K562 (cell line): Measurements from ENCODE around the gene GRIN2D. TPM values are rescaled to one million over a fixed set of nuclear protein-coding genes. Genes with fewer than 3 reads are reported as not detected.
A peak's percentile ranks its signal among the peaks of the same experiment; 100 is the strongest.

Experiments used
- BCOR ChIP-seq: fragments of 450-650 bp; IDR thresholded peaks from 2 replicates; pipeline ENCODE4 v1.6.1; 2016
- FOSL1 ChIP-seq: fragments of 200-800 bp; sonication (Bioruptor generic); conservative IDR thresholded peaks from 2 replicates; pipeline ENCODE4 v1.6.1; 2016; ENCODE audit warnings: missing genetic modification characterization, missing compliant biosample characterization
- KAT7 ChIP-seq: sonication (generic); formaldehyde crosslinking; IDR thresholded peaks from 2 replicates; pipeline ENCODE4 v1.8.0; 2022; ENCODE audit warnings: missing genetic modification reagents, mild to moderate bottlenecking, borderline replicate concordance
- NCOA2 ChIP-seq, 2 experiments: fragments of 450-650 bp; IDR thresholded peaks; 2 replicates each; pipeline ENCODE4 v1.6.1; 2018; ENCODE audit warnings: mild to moderate bottlenecking in 2 of 2, moderate library complexity in 1 of 2; ENCODE audit not compliant: partially characterized antibody in 2 of 2
- NEUROD1 ChIP-seq: fragments of 150-350 bp; IDR thresholded peaks from 2 replicates; pipeline ENCODE4 v1.6.1; 2014; ENCODE audit warnings: borderline replicate concordance, low read length, low read depth; ENCODE audit not compliant: partially characterized antibody
- POLR2G ChIP-seq: fragments of 200-400 bp; formaldehyde crosslinking; IDR thresholded peaks from 2 replicates; pipeline ENCODE4 v1.6.1; 2017; ENCODE audit warnings: low read depth, mild to moderate bottlenecking, antibody characterized with exemption, low read length, moderate library complexity
- RBM17 ChIP-seq: fragments of 200-400 bp; formaldehyde crosslinking; IDR thresholded peaks from 2 replicates; pipeline ENCODE4 v1.6.1; 2017; ENCODE audit warnings: low read depth, mild to moderate bottlenecking, low read length, borderline replicate concordance
- RERE ChIP-seq: sonication (generic); formaldehyde crosslinking; IDR thresholded peaks from 2 replicates; pipeline ENCODE4 v1.8.0; 2023; ENCODE audit warnings: missing genetic modification reagents, mild to moderate bottlenecking, borderline replicate concordance
- RUNX1 ChIP-seq: sonication (generic); IDR thresholded peaks from 2 replicates; pipeline ENCODE4 v1.6.1; 2016; ENCODE audit warnings: antibody characterized with exemption, low read depth
- SP1 ChIP-seq: sonication (generic); formaldehyde crosslinking; IDR thresholded peaks from 2 replicates; pipeline ENCODE4 v1.8.1; 2022; ENCODE audit warnings: mild to moderate bottlenecking, missing genetic modification reagents
- SRF ChIP-seq, 2 experiments: fragments of 250-450, 450-650 bp in 1 of 2; sonication (Bioruptor Pico) in 1 of 2; sonication (generic) in 1 of 2; formaldehyde crosslinking; IDR thresholded peaks; 2 replicates each; pipeline versions ENCODE4 v1.5.0 to v1.5.1; 2020 to 2022; ENCODE audit warnings: mild to moderate bottlenecking in 1 of 2, missing genetic modification reagents in 1 of 2
- TRIM28 ChIP-seq: fragments of 450-650 bp; IDR thresholded peaks from 2 replicates; pipeline ENCODE4 v1.6.1; 2017
- ZFP36 ChIP-seq: fragments of 150-350 bp; IDR thresholded peaks from 2 replicates; pipeline ENCODE4 v1.6.1; 2018; ENCODE audit warnings: low read length, low read depth; ENCODE audit not compliant: partially characterized antibody
- ZKSCAN1 ChIP-seq: fragments of 150-350 bp; IDR thresholded peaks from 2 replicates; pipeline ENCODE4 v1.6.1; 2016; ENCODE audit warnings: low read depth, low read length
- ZNF583 ChIP-seq: fragments of 250-450 bp; sonication (Bioruptor Pico); IDR thresholded peaks from 2 replicates; pipeline ENCODE4 v1.4.0; 2020
- polyA plus RNA-seq, 8 experiments: library from polyadenylated mRNA; depleted of rRNA in 4 of 8; stranded (reverse) in 5 of 8; unstranded in 3 of 8; fragments of >200 nt; fragmentation: Nextera tagmentation in 2 of 8; fragmentation: Illumina TruSeq in 1 of 8; extraction: Ambion mirVana in 2 of 8; extraction: Trizol in 1 of 8; gene quantifications; 2 replicates each; pipeline versions ENCODE4 v1.2.1 to v1.2.3, GENCODE V29; 2011 to 2014; ENCODE audit warnings: inconsistent platforms in 1 of 8, missing spikeins in 1 of 8
- total RNA-seq, 7 experiments: library from RNA; depleted of rRNA in 6 of 7; stranded (reverse); fragments of >200 nt in 6 of 7; fragmentation: Illumina TruSeq in 2 of 7; extraction: Trizol in 2 of 7; gene quantifications; 2 replicates each; pipeline versions ENCODE4 v1.2.1 to v1.2.3, GENCODE V29; 2011 to 2021; ENCODE audit warnings: low replicate concordance in 1 of 7
- TF ChIP-seq, protein P1 (sequence below), 2 experiments: fragments of 450-650 bp; IDR thresholded peaks; 2 replicates each; pipeline ENCODE4 v1.6.1; 2016; ENCODE audit warnings: mild to moderate bottlenecking in 2 of 2, borderline replicate concordance in 1 of 2, low read depth in 1 of 2, moderate library complexity in 1 of 2

Gene GRIN2D
- total and polyA plus RNA-seq, 9 of the 15 experiments (the other 6 are each of a cell fraction or from before 2014, with no cell fraction given) = 0.32 to 31.5 (median 1.8) TPM

- TF ChIP-seq, protein P1, sequence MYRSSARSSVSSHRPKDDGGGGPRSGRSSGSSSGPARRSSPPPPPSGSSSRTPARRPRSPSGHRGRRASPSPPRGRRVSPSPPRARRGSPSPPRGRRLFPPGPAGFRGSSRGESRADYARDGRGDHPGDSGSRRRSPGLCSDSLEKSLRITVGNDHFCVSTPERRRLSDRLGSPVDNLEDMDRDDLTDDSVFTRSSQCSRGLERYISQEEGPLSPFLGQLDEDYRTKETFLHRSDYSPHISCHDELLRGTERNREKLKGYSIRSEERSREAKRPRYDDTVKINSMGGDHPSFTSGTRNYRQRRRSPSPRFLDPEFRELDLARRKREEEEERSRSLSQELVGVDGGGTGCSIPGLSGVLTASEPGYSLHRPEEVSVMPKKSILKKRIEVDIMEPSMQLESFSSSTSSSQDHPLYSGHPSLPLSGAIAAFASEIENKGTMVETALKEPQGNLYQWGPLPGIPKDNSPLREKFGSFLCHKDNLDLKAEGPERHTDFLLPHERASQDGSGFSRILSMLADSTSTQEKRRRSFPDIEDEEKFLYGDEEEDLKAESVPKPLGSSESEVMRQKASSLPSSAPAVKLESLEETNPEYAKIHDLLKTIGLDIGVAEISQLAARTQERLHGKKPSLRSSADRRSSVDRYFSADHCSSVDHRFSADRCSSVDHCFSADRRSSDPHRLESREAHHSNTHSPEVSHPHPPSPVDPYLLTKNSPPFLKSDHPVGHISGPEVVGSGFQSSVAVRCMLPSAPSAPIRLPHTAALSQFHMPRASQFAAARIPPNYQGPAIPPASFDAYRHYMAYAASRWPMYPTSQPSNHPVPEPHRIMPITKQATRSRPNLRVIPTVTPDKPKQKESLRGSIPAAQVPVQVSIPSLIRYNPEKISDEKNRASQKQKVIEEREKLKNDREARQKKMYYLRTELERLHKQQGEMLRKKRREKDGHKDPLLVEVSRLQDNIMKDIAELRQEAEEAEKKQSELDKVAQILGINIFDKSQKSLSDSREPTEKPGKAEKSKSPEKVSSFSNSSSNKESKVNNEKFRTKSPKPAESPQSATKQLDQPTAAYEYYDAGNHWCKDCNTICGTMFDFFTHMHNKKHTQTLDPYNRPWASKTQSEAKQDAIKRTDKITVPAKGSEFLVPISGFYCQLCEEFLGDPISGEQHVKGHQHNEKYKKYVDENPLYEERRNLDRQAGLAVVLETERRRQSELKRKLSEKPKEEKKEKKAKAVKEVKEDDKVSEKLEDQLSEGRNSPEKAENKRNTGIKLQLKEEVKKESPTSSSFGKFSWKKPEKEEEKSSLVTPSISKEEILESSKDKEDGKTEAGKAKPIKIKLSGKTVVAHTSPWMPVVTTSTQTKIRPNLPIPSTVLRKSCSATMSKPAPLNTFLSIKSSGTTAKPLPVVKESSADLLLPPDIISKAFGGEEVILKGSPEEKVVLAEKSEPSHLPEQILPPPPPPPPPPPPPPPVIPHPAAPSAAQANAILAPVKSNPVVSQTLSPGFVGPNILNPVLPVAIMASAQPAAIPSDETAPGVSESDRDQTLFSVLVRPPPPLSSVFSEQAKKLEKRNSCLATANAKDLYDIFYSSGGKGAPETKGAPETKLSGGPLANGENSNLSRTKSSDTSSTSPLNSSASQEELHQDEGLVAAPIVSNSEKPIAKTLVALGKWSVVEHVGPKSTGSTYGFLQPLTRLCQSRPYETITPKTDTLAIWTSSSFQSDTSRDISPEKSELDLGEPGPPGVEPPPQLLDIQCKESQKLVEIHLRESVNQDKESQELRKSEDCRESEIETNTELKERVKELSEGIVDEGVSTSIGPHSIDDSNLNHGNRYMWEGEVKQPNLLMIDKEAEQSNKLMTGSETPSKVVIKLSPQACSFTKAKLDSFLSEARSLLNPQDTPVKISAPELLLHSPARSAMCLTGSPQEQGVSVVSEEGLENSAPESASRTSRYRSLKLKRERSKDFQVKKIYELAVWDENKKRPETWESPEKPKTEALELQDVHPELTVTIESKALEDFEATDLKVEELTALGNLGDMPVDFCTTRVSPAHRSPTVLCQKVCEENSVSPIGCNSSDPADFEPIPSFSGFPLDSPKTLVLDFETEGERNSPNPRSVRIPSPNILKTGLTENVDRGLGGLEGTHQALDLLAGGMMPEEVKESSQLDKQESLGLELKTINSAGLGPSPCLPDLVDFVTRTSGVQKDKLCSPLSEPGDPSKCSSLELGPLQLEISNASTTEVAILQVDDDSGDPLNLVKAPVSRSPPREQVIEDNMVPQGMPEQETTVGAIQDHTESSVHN (IDR thresholded peaks at IDR 0.05; ENCODE audit: borderline replicate concordance in 1 of 2, low read depth in 1 of 2) = no peak
- TF ChIP-seq ZNF583 (no peak), NCOA2 (IDR thresholded peaks at IDR 0.05; ENCODE audit: partially characterized antibody in 2 of 2) (no peak), RBM17 (no peak), SRF (CRISPR knock-in tag; IDR thresholded peaks at IDR 0.05) (no peak), KAT7 (peak; percentile 53; the same call in 1 of the 2 replicates), TRIM28 (no peak), SP1 (0 out of 2 replicates have a peak, but pooled peaks have one; percentile 12), RUNX1 (no peak), BCOR (peak; percentile 51), POLR2G (no peak), ZKSCAN1 (no peak), FOSL1 (tag) (0 out of 2 replicates have a peak, but pooled peaks have one; percentile 19), ZFP36 (no peak), NEUROD1 (no peak), RERE (no peak)
Measured at GRCh38 chr19:48398102-48398374, 4.6 kb downstream of the GRIN2D start (continued).
